ENCODE results near the gene ZSCAN10.

The ZSCAN10 gene

DNA sequence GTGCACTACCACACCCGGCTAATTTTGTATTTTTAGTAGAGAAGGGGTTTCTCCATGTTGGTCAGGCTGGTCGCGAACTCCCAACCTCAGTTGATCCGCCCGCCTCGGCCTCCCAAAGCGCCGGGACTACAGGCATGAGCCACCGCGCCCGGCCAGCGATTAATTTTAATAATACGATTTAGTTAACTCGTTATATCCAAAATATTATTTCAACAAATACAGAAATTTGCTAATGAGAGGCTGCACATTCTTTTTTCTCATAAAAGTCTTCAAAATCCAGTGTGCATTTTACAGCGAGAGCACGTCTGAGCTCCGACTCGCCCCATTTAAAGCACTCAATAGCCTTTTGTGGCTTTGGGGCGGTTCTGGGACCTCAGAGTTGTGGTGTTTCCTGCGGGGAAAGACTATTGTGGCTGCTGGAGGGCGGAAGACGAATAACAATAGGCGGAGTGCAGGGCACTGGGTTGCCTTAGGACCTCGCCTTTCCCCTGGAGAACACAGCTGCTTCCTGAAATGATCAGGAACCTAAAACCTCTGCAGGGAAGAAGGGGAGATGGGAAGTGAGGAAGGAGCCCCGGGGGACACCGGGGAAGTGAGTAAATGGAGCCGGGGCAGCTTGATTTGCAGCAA lies 2.9 kb upstream of the ZSCAN10 start:
- DNase-seq: no peak

DNA sequence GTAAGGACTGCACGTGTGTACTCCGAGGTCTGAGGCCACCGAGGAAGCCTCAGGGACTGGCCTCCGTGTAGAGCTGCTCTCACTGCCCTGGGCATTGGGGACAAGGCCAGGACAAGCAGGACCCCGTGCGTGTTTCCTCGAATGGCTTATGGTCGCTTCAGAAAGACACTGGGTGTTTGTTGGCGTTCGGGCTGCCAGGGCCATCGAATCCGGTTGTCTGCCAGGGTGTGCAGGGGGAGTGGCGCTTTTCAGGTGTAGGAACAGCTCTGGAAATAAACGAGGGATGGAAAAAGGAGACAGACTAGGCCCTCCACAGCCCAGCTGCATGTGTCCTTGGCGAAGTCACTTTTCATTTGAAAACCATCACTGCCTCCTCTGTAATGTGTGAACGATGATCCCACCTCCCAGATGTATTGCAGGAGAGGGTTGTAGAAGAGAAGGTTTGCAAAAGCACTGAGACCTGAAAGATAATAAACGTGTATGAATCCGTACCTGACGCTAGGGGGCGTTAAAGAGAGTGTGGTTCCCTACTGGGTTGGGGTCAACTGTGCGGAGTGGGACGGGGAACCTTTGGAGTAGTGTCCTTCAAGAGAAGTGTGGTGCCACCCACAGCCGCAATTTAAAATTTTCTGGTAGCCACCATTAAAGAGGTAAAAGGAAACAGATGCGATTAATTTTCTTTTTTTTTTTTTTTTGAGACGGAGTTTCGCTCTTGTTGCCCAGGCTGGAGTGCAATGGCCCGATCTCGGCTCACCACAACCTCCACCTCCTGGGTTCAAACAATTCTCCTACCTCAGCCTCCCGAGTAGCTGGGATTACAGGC lies 2.1 kb upstream of the ZSCAN10 start:
- no peak for DNase-seq

DNA sequence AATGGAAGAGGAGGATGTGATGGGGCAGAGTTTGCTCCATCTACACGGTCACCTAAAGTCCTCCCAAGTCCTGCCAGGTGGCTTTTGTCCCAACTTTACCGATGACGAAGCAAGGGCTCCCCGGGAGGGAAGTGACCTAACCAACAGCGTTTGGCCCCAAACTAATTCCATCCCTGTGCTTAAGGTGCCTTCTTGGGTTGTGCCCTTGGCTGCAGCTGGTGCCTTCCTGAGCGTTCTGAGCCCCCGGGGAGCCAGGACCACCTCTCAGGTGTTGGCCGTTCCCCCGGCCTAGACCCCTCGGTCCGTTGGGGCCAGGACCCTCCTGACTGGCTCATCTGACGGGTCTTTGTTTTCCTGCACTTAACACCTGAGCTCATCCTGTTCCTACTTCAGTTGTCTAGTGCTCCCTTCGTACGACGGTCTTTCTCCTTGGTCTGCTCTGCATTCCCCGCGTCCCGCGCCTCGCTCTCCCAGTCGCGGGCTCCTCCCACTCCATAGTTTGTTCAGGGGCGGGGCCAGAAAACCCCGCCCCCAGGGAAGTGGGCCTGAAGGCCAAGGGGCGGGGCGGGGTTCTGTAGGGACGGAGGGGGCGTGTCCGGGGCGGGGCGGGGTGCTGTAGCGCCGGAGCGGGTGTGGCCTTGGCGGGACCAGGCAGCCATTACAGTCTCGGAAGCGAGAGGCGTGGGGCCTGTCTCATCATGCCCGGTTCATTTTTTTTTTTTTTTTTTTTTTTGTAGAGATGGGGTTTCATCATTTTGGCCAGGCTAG lies 822 bp upstream of the ZSCAN10 start:
- peak; percentile 59 for DNase-seq

DNA sequence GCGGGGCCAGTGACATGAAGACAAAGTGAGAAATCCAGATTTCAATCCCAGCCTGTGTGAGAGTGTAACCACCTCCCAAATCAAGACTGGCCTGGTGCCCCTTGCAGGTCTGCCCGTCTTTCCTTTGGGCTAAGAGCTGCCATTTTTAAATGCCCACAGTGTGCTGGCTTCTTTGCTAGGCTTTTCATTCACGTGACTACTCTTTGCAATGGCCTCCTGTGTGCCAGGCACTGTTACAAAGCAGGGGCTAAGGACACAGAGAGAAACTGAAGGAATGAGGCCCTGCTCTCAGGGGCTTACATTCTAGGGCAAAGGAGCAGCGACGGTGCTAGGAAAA lies 269 bp upstream of the ZSCAN10 start:
- DNase-seq: no peak

DNA sequence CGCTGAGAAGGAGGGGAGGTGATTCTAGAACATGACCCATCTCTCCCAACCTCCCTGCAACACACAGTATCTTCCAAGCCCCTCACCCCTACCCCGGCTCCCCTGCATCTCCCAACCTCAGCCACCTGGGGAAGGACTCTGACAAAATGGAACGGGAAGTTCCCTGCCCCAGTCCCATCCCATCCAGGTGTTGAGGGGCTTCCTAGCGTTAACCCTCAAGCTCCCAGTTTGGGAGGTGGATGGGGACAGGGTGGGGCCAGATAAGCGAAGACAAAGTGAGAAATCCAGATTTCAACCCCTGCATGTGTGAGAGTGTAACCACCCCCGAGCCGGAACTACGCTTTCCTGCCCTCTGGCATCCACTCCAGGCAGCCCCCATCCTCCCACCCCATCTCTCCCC lies 1.8 kb downstream of the ZSCAN10 start:
- no peak for DNase-seq

DNA sequence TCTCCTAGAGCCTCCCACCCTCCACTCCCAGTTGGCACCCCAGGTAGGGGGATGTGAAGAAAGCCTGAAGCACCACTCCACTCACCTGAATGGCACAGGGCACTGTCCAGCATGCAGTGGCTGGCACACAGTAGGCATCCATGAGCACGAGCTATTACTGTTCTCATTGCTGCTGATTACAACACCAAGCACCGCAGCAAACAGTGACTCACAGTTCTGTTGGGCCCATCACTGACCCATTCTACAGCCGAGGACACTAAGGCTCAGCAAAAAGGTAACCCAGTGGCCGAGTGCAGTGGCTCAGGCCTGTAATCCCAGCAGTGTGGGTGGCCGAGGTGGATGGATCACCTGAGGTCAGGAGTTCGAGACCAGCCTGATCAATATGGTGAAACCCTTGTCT lies 2.7 kb downstream of the ZSCAN10 start:
- no peak for DNase-seq

DNA sequence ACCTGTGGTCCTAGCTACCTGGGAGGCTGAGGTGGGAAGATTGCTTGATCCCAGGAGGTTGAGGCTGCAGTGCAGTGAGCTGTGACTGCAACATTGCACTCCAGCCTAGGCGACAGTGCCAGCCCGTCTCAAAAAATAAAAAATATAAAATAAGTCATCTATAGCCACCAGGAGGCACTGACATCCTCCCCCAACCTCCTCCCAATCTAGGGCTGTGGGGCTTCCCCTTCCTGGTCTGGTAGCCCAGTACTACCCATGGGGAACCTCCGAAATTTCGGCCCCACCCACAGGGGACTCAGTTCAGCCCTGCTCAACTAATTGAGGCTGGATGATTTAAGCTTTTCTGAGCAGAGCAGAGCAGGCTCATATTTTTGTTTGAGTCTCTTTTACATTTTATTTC lies 3.2 kb downstream of the ZSCAN10 start:
- no peak for DNase-seq

DNA sequence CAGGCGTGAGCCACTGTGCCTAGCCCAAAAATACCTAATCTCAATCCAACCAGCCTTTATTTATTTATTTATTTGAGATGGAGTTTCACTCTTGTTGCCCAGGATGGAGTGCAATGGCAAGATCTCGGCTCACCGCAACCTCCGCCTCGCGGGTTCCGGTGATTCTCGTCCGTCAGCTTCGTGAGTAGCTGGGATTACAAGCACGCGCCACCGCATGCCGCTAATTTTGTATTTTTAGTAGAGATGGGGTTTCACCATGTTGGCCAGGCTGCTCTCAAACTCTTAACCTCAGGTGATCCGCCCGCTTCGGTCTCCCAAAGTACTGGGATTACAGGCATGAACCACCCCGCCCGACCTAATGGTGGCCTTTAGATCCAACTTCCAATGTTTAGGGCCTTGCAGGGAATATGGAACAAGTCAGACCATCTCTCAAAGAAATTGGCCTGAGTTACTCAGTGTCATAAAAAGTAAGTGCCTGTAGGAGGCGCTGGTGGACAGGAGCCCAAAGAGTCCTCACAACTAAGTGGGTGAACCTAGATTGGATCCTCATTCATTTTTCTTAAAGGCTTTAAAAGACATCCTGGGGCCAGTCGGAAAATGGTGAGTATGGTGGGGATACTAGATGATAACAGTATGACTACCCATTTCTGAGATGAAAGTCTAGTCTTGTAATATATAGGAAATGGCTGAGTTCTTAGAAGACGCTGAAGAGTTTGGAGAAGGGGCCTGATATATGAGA lies 4.6 kb downstream of the ZSCAN10 start:
- no peak for DNase-seq

DNA sequence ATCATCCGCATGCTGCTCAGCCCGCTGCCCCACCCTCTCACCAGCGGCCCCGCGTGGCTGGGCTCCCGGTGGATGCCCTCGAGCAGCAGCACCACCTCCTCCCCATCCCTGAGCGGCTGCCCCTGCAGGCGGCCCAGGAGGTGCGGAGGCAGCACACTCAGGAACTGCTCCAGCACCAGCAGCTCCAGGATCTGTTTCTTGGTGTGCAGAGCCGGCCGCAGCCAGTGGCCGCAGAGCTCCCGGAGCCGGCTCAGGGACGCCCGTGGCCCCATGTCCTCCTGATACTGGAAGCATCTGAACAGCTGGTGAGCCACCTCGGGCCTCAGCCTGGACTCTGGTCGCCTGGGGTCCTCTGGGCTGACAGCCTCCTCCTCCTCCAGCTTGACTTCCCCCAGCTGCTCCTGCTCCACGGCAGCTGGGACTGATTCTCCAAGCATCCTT lies 6.6 kb downstream of the ZSCAN10 start:
- DNase-seq: no peak

DNA sequence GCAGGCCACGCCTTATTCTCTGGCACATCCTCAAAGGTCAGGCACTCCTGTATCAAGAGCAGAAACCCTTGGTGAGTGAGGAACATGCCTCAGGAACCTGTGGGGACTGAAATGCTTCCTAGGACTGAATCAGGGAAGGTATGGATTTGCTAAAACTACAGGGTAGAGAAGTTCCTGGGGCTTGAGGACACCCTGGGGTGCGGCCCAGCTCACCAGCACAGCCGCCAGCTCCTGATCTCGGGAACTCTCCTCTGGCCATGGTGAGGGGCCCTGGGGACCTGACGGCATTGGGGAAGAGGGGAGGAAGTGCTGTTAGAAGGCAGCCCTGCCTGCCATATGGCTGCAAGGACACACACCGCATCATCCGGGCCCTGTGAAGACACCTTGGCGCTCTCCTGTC lies 7.5 kb downstream of the ZSCAN10 start:
- DNase-seq: no peak

DNA sequence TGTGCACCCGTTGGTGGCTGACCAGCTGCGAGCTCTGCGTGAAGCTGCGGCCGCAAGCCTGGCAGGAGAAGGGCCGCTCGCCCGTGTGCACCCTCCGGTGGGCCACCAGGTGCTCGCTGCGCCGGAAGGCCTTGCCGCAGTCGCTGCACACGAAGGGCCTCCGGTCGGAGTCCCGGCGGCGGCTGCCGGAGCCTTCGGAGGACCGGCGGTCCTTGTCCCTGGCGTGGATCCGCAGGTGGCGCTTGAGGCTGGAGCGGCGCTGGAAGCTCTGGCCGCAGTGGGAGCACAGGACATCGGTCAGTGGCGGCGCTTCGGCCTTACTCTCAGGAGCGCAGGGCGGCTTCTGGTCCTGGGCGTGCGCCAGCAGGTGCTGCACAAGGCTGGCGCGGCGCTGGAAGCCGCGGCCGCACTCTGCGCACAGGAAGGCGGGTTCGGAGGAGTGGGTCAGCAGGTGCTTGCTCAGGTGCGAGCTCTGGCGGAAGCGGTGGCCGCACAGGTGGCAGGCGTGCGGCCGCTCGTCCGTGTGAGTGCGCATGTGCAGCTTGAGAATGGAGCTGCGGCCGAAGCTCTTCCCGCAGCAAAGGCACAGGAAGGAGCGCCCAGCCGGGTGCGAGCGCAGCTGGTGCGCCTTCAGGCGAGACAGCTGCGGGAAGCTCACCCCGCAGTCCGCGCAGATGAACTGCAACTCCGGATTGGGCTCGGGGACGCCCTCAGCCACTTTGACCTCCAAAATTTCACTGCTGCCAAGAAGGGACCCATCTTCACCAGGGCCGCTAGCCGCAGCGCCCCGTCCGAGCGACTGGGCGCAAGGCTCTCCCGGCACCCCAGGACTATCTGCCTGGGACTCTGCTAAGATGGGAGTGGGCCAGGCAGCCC lies 9.1 kb downstream of the ZSCAN10 start:
- no peak for DNase-seq

DNA sequence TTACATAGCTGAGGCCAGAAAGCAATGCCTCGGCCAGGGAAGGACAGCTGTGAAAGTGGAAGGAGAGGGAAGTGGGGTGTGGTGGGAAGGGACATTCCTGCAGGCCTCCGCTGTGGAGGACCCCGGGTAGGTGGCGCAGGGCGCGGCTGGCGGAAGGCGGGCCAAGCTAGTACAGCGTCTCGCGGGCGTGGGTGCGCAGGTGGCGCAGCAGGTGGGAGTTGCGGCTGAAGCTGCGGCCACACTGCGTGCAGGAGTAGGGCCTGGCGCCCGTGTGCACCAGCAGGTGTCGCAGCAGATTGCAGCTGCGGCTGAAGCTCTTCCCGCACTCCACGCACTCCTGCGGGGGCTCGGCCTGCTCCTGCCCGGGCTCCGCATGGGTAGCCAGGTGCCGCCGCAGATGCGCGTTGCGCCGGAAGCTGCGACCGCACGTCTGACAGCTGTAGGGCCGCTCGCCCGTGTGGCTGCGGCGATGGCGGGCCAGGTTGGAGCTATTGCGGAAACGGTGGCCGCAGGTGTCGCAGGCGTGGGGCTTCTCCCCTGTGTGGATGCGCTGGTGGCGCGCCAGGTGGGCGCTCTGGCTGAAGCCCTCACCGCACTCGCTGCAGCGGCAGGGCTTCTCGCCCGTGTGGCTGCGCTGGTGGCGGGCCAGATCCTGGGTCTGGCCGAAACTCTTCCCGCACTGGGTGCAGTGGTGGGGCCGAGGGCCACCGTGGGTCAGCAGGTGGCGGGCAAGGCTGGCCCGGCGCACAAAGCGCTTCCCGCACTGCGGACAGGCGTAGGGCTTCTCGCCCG lies 10.0 kb downstream of the ZSCAN10 start:
- DNase-seq: no peak

DNA sequence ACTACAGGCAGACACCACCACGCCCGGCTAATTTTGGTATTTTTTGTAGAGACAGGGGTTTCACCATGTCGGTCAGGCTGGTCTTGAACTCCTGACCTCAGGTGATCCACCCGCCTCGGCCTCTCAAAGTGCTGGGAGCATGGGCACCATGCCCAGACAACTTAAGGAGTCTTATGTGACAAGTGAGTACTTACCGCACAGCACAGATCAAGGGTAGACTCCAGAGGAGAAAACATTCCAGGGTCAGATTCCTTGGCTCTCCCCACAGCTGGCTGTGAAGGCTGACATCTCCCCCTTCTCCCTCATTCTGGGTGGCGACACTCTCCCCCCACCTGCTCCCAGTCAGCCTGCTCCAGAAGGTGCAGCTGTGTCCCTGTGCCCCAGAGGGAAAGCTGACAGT lies 10.6 kb downstream of the ZSCAN10 start:
- DNase-seq: no peak

DNA sequence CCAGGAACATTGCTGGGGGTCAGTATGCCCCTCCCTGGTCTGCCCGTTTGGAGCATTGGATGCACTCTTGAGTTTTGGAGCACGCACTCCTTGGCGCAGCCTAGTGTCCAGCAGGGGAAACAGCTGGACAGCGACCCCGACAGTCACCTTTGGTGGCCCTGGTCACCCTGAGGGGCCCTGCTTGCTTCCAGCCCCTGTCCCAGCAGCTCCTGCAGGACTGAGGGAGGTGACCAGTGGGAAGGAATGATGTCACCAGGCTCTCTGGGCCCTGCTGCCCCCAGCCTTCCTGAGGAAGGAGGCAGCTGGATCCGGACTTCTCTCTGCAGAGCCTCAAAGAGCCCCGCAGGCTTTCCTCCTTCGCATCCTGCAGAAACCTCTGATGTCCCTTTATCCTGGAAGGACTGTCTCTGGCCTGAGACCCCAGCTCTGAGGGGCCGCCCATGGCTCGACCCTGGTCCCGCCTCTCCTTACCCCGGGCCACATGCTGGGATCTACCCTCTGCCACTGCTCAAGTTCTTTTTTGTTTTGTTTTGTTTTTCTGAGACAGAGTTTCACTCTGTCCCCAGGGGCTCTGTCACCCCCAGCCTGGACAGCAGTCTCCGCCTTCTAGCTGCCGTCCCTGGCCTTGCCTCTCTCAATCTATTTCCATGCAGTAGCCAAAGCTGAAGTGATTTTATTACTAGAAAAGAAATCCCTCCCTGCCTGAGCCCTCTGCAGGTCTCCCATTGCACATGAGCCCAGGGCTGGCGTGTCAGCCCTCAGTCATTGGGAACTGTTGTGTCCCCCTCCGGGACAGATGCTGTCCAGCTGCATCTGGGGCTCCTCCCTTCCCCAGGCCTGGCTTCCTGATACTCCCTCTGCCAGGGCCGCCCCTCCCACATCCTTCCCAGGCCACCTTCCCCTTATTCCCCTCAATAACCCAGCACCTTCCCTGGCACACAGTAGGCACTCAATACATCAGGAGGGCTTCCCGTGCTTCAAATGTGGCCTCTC lies 11.6 kb downstream of the ZSCAN10 start:
- no peak for DNase-seq

DNA sequence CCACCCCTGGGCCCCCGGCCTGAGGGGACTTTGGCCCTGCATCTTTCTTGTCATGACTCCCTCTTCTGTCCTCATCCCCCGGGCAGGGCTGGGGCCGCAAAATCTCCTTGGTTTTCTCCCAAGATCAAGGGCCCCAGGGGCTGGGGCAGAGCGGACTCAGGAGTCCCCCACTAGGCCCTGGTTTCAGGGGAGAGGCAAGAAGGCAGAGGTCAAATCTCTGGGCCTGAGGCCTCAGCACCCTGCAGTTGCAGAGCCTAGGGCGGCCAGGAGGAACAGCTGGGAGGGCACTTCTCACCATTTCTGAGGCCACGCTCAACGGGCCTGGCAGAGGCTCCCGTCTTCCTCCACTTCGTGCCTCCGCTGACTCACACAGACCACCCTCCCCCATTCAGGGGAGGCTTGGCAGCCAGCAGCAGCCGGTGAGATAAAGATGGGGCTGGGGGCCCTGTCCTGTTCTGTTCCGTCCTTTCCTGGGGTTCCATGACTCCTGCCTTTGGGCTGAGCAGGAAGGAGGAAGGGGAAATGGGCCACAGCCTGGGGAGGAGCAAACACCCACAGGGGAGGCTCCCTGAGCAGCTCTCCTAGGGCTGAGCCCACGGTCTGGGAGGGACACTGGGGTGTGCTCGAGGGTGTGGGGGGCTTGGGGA lies 12.4 kb downstream of the ZSCAN10 start:
- no peak for DNase-seq

DNA sequence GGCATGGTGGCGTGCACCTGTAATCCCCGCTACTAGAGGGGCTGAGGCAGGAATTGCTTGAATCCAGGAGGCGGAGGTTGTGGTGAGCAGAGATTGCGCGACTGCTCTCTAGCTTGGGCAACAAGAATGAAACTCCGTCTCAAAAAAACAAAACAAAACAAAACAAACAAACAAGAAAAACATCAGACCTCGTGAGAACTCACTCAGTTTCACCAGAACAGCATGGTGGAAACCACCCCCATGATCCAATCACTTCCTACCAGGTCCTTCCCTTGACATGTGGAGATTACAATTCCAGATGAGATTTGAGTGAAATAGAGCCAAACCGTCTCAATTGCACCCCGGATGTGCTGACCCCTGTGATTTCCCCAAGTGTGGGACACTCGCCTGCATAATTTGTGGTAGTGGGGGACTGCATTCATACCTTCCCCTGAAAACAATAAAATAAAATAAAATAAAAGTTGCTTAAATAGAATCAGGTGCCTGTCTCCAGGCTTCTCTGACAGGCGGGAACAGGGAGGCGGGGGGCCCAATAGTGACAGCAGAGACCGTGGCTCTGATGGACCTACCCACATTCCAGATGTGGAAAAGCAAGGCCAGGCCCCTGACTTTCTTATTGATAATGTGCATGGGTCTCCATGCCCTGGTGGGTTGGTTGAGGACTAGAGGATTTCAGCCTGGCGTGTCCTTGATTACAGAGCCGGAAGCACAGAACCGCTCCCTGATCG lies 13.1 kb downstream of the ZSCAN10 start:
- no peak for DNase-seq

DNA sequence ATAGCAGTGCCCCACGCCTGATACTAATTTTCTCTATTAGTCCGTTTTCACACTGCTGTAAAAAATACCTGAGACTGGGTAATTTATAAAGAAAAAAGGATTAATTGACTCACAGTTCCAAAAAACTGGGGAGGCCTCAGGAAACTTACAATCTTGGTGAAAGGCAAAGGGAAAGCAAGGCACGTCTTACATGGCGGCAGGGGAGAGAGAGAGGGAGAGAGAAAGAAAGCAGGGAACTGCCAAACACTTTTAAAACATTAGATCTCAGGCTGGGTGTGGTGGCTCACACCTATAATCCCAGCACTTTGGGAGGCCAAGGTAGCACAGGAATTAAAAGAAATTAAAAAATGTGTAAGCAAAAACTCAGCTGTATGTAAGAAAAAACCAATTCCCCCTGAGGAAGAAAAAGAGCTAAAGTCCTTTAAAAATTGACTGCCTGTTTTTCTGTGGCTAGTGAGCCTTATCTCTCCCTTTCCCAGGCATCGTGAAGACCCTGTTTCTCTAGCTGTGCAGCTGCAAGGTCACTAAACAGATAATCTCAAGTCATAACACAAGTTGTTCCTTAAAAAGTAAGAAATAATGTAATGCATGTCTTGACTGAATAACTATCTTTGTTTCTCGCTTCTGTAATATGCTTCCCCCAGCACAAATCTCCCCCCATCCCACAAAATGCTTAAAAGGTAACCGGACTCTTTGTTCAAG lies 14.0 kb downstream of the ZSCAN10 start:
- no peak for DNase-seq

DNA sequence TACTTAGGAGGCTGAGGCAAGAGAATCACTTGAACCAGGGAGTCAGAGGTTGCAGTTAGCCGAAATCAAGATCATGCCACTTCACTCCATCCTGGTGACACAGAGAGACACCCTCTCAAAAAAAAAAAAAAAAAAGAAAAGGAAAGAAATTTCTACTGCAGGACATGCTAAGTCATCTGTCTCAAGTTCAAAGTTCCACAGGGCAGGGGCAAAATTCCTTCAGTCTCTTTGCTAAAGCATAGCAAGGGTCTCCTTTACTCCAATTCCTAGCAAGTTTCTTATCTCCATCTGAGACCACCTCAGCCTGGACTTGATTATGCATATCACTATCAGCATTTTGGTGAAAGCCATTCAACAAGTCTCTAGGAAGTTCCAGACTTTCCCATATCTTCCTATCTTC lies 14.6 kb downstream of the ZSCAN10 start:
- DNase-seq: no peak
